Fibroblast of pulmonary artery (primary cell): ENCODE results near the gene PON1.

Experiments used
- DNase-seq: peaks from one replicate; pipeline ENCODE4 v3.0.0-alpha.2; 2010; ENCODE audit warnings: low read depth
- H3K4me3 ChIP-seq: replicated peaks from 2 replicates; pipeline ENCODE4 v1.5.1; 2011; ENCODE audit warnings: low read depth, mild to moderate bottlenecking, control low read depth, low read length, moderate library complexity
- TF ChIP-seq, protein P1 (sequence below): IDR thresholded peaks from 2 replicates; pipeline ENCODE4 v1.5.1; 2011; ENCODE audit warnings: mild to moderate bottlenecking, control low read depth, low read length, inconsistent platforms; ENCODE audit errors: missing control alignments

Gene PON1

DNA sequence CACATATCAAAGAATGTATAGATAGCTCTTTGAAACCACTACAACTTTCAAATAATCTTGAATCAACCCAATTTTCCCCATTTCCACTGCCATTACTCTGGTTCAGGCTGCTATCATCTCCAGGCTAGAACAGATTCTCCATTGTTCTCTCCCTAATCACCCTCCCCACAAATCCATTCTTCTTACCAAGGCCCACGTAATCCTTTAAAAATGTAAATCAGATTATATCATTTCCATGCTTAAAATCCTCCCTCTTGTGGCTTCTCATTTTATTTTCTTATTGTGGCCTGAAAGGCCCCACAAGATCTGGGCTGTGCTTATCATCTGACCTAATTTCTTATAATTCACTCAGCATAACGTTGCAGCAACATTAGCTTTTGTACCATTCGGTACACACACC lies 3.0 kb upstream of the PON1 start:
- H3K4me3 ChIP-seq, result no peak overlapping the region
- TF ChIP-seq, protein P1, sequence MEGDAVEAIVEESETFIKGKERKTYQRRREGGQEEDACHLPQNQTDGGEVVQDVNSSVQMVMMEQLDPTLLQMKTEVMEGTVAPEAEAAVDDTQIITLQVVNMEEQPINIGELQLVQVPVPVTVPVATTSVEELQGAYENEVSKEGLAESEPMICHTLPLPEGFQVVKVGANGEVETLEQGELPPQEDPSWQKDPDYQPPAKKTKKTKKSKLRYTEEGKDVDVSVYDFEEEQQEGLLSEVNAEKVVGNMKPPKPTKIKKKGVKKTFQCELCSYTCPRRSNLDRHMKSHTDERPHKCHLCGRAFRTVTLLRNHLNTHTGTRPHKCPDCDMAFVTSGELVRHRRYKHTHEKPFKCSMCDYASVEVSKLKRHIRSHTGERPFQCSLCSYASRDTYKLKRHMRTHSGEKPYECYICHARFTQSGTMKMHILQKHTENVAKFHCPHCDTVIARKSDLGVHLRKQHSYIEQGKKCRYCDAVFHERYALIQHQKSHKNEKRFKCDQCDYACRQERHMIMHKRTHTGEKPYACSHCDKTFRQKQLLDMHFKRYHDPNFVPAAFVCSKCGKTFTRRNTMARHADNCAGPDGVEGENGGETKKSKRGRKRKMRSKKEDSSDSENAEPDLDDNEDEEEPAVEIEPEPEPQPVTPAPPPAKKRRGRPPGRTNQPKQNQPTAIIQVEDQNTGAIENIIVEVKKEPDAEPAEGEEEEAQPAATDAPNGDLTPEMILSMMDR, result no peak
- peak; percentile 60 for DNase-seq

DNA sequence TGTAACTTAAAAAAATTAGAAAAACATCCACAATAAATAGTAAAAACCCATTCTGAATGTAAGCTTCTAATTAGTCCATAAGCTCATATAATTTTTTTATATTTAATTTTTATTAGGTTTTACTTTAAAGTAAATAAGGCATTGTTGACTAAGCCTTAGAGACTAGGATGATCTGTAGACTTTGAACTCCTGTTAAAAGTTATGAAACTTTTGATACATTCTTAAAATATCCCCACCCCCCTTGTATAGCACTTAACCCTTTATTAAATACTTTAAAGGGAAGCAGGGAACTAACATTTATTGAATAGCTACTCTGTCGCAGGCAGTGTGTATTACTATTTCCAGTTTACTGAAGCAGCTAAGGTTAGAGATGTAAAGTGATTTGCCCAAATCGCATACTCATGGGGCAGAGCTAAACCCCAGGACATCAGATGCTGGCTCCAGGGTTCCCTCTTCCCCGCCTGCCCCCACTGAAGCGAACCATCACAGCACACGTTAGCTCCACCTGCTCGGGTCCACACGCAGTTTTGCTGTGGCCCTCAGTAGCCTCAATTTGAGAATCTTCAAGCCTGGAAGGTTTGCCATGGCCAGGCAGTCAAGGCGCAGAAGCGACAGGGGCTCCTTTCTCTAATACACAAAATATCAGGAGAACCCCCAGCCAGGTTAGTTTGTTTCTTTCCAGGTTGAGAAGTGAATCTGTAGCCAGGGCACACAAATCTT lies 762 bp downstream of the PON1 start:
- H3K4me3 ChIP-seq, result no peak overlapping the region
- TF ChIP-seq, protein P1, result no peak
- DNase-seq, result no peak

DNA sequence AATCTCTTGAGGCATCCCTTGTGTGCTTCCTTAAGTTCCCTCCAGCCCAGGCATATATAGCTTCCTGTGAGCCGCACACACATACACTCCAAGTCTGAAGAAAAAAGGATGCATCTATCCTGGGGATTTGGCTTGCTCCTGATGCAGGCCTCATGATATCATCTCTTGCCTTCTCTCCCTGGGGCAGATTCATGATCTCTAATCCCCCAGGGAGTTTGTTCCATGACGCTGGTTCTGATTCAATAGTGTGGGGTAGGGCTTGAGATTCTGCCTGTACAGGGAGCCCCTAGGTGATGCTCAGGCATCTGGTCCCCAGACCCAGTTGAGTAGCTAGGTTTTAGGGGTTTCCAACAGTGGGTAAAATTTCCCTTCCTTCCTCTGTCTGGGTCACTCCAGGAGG lies 1.5 kb downstream of the PON1 start:
- no peak for DNase-seq
- TF ChIP-seq, protein P1, result no peak
- no peak overlapping the region for H3K4me3 ChIP-seq

DNA sequence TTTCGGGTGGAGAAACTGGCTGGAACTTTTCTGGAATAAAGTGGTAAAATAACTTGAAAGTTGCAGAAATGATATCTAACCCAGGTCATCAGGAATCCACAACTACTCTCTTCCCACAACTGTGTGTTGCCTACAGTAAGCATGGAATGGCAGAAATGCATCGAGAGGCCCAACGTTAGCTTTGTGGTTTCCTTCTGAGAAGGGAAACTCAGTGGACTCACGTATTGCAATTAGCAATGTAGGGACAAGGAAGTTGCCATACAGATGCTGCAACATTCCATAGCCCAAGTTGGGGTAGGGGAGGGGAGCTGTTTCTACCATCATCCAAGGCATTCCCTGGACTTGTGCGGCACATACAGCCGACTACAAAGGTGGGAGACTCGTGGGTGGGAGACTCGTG lies 1.9 kb downstream of the PON1 start:
- TF ChIP-seq, protein P1, result no peak
- DNase-seq, result no peak
- no peak overlapping the region for H3K4me3 ChIP-seq

DNA sequence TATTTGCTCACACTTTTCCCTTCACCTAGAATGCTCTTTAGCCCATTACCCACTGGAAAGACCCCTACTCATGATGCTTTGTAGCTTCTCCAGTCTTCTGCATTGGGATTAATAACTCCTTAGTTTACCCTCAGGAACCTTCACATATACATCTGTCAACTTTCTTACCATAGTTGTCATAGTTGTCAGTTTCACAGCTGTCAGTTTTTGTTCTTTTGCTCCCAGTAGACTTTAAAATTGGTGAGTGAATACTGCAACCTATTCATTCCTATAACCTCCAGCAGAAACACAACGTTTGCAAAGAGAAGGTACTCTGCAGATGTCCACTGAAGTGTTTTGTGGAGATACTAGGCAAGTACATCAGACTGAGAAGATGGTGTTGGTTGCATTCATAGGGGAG lies 2.6 kb downstream of the PON1 start:
- TF ChIP-seq, protein P1, result no peak
- no peak overlapping the region for H3K4me3 ChIP-seq
- no peak for DNase-seq

DNA sequence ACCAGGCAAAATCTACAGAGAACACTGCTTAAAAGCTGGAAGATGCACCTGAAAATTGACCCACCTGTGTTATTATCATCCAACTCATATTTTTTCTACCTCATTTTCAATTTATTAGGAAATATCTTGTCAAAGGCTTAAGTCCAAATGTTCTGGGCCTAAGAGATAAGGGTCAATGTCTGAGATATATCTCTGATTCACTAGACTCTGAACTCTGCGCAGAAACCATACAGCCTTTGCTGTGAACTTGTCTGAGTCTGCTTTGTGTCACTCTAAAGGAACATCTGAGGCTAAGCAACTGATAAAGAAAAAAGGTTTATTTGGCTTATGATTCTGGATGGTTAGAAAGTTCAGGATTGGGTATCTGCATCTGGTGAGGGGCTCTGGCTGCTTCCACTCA lies 3.7 kb downstream of the PON1 start:
- no peak overlapping the region for H3K4me3 ChIP-seq
- DNase-seq, result no peak
- TF ChIP-seq, protein P1, result no peak

DNA sequence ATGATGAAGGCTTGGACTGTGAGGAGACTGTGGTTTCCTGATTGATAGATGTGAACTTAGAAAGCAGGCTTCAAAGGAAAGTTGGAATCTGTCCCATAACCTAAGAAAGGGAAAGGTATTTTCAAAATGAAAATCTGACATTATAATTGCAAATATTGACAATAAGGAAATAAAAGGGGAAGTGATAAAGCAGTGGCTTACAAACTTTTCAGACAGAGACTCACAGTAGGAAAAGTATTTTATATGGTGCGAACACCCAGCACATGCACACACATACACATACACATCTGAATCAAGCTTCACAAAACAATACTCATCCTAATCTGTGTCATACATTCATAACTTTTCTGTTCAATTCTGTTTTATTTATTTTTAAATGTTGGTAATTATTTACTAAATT lies 4.8 kb downstream of the PON1 start:
- TF ChIP-seq, protein P1, result no peak
- no peak overlapping the region for H3K4me3 ChIP-seq
- DNase-seq, result no peak
